Esophagus (tissue), 2 donors: ENCODE measurements around the gene WBP2. TPM values are rescaled to one million over a fixed set of nuclear protein-coding genes. Genes with fewer than 3 reads are reported as not detected.

Experiments
- H3K27ac ChIP-seq, 2 donors: one replicate each; pipeline ENCODE4 v1.5.1; 2013; ENCODE audit warnings: low read depth in 2 of 2, mild to moderate bottlenecking in 2 of 2, inconsistent platforms in 1 of 2, low read length in 1 of 2, moderate library complexity in 1 of 2
- H3K27me3 ChIP-seq, 2 donors: one replicate each; pipeline ENCODE4 v1.6.1; 2013; ENCODE audit warnings: low read length in 2 of 2, control low read depth in 1 of 2, mild to moderate bottlenecking in 1 of 2; ENCODE audit not compliant: insufficient read depth in 2 of 2, control insufficient read depth in 1 of 2
- H3K36me3 ChIP-seq, 2 donors: one replicate each; pipeline ENCODE4 v1.6.1; 2013; ENCODE audit warnings: low read length in 1 of 2; ENCODE audit not compliant: control insufficient read depth in 2 of 2, insufficient read depth in 2 of 2
- H3K4me1 ChIP-seq, 2 donors: one replicate each; pipeline ENCODE4 v1.6.1; 2013; ENCODE audit warnings: low read length in 1 of 2; ENCODE audit not compliant: control insufficient read depth in 2 of 2, insufficient read depth in 2 of 2
- H3K4me3 ChIP-seq, 2 donors: one replicate each; pipeline ENCODE4 v1.5.1; 2013; ENCODE audit warnings: low read length in 2 of 2, mild to moderate bottlenecking in 2 of 2, low read depth in 1 of 2, moderate library complexity in 1 of 2
- H3K9me3 ChIP-seq, 2 donors: one replicate each; pipeline ENCODE4 v1.6.1; 2013; ENCODE audit warnings: mild to moderate bottlenecking in 2 of 2, low read depth in 1 of 2, low read length in 1 of 2, moderate library complexity in 1 of 2; ENCODE audit not compliant: control insufficient read depth in 2 of 2, insufficient read depth in 1 of 2
- WGBS, 2 donors: extraction: QIAGEN DNeasy Blood & Tissue Kit; methylation state at CpG; one replicate each; pipeline ENCODE4 v1.1.7; 2013; 5-methylcytosine and 5-hydroxymethylcytosine counted together
- polyA plus RNA-seq, 2 donors: library from polyadenylated mRNA; stranded (reverse); fragments of 200-250 nt; gene quantifications; one replicate each; pipeline ENCODE4 v1.2.3, GENCODE V29; 2013
- donor health status: healthy with polysubstance abuse.
- donor health status: Bipolar disorder and iron deficiency.

The WBP2 gene
- polyA plus RNA-seq, 2 donors: 65.1 to 65.9 TPM

DNA sequence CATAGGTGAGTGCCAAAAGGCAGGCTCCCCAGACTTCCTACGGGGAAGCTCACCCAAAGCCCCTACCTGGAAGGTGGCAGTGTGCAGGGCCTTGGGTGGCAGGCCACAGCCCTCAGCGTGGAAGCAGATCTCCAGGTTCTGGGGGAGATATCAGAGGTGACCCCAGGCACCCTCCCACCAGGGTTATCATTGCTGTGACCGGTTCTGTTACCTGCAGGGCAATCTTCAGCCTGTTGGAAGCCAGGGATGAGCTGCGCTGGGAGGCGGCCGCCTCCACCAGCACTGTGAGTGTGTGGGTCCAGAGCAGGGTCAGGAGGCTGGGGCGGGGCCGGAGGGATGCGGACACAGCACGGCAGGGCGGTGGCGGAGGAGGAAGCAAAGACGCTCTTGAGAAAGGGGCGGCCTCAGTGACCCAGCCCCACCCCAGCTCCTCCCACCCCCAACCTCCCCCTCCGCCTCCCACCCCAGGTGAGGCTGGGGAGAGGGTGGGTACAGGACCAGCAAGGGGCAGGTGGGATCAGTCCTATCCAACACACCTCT is 24.0 kb downstream of the WBP2 start:
- Histone ChIP-seq H3K4me3 (no peak overlapping the region), H3K36me3 (peaks cover 0 to 28% of the 10 kb centered on the region in 2 donors), H3K27ac (no peak overlapping the region), H3K9me3 (no peaks in the 10 kb centered on the region), H3K27me3 (no peaks in the 10 kb centered on the region), H3K4me1 (peaks cover 3 to 18% of the 10 kb centered on the region in 2 donors)
- WGBS, 2 donors: 88 to 90% methylated on average over 15 of the region's 15 CpGs

DNA sequence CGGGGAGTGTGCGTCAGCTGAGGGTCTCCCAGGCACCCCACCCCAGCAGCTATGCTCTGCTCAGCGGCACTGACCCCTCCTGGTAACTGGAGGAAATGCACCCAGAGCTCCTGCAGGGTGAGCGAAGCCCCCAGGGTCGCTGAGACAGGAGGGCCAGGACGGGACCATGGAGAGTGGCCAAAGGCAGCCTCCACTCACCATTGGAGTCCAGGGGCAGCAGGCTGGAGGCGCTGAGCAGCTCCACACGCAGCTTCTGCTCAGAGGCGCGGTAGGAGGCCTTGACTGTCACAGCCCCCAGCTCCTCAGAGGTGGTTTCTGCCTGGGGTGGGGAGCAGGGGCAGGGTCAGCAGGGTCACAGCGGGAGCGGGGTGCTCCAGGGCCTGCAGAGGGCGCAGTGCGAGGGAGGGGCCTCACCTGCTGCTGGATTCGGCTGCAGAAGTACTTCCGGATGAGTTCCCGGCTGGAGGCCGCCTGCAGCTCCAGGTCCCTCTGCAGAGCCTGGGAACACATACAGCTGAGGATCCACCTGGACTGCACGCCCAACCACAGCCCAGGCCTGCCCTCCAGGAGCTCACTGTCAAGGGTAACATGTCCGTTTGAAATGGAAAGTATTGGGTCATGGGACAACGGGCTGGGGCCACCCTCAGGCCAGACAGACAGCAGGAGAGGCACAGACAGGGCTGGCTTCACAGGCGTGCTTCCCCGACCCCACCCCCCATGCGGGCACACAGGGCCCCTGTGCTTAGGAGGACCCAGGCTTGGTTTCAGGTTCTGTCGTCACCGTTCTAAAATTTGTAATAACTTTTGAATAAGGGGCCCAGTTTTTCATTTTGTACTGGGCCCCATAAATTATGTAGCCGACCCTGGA is 24.7 kb downstream of the WBP2 start:
- WGBS, 2 donors: 70 to 78% methylated on average over 27 of the region's 27 CpGs
- Histone ChIP-seq H3K27me3 (no peaks in the 10 kb centered on the region), H3K27ac (no peak overlapping the region), H3K36me3 (peaks cover 4 to 24% of the 10 kb centered on the region in 2 donors), H3K4me1 (peaks cover 3 to 18% of the 10 kb centered on the region in 2 donors), H3K4me3 (no peak overlapping the region), H3K9me3 (no peaks in the 10 kb centered on the region)

DNA sequence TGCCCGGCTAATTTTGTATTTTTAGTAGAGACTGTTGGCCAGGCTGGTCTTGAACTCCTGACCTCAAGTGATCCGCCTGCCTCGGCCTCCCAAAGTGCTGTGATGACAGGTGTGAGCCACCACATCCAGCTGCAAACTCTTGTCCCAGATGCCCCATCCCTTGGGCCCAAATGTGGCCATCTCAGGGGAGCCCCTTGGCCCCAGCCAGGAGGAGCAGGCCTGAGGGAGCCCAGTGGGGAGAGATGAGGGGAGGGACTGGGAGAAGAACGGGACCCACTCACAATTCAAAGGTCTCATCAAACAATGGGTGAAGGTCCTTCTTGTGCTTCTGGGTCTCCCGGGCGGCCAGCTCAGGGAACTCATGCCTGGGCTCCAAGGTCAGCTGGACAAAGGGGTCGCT is 25.4 kb downstream of the WBP2 start:
- WGBS, 2 donors: 83 to 91% methylated on average over 7 of the region's 7 CpGs
- Histone ChIP-seq H3K27ac (peak overlapping the region in 1 of 2 donors; percentile 2), H3K4me1 (peaks cover 3 to 18% of the 10 kb centered on the region in 2 donors), H3K27me3 (no peaks in the 10 kb centered on the region), H3K36me3 (peaks cover 4 to 19% of the 10 kb centered on the region in 2 donors), H3K9me3 (no peaks in the 10 kb centered on the region), H3K4me3 (no peak overlapping the region)

DNA sequence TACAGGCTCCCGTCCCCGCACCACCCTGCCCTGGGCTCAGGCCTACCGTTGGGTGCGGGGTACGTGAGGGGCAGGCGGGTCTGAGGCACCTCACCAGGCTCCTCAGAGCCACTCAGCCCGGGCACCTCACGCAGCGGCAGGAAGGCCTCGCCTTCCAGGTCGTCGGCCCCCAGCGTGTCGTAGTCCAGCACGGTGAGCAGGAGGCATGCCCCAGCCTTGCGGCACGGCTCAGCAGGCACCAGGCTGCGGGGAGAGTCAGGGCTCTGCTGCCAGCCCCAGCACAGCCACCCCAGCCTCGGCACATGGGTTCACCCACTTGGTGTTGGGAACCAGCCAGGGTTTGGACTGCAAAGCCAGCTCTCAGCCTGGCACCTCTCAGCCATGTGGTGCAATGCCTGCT is 26.4 kb downstream of the WBP2 start:
- peaks cover 4 to 20% of the 10 kb centered on the region in 2 donors for H3K36me3 ChIP-seq
- no peaks in the 10 kb centered on the region for H3K27me3 ChIP-seq
- WGBS, 2 donors: 88% methylated on average over 19 of the region's 19 CpGs
- H3K27ac ChIP-seq: no peak overlapping the region
- H3K4me1 ChIP-seq: peaks cover 3 to 18% of the 10 kb centered on the region in 2 donors
- H3K4me3 ChIP-seq: no peak overlapping the region
- no peaks in the 10 kb centered on the region for H3K9me3 ChIP-seq

DNA sequence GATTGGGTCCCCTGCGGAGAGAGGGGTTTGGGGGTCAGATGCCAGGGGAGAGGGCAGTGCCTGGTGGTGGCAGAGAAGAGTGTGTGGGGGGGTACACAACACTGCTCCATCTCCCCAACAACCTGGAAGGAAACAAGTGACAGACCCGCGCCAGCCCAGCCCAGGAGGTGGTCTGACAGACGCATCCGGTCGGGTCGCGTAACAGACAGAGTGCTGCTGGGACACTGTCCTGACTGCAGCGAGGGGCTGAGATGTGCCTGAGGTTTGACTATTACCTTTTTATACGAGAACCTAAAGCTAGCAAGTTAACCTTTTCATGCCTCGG is 27.1 kb downstream of the WBP2 start:
- Histone ChIP-seq H3K4me3 (peak overlapping the region in 1 of 2 donors; percentile 2), H3K9me3 (no peaks in the 10 kb centered on the region), H3K4me1 (peaks cover 3 to 17% of the 10 kb centered on the region in 2 donors), H3K27ac (peak overlapping the region; percentile 54 to 66), H3K27me3 (no peaks in the 10 kb centered on the region), H3K36me3 (peaks cover 4 to 24% of the 10 kb centered on the region in 2 donors)
- WGBS, 2 donors: 54 to 56% methylated on average over 11 of the region's 11 CpGs

DNA sequence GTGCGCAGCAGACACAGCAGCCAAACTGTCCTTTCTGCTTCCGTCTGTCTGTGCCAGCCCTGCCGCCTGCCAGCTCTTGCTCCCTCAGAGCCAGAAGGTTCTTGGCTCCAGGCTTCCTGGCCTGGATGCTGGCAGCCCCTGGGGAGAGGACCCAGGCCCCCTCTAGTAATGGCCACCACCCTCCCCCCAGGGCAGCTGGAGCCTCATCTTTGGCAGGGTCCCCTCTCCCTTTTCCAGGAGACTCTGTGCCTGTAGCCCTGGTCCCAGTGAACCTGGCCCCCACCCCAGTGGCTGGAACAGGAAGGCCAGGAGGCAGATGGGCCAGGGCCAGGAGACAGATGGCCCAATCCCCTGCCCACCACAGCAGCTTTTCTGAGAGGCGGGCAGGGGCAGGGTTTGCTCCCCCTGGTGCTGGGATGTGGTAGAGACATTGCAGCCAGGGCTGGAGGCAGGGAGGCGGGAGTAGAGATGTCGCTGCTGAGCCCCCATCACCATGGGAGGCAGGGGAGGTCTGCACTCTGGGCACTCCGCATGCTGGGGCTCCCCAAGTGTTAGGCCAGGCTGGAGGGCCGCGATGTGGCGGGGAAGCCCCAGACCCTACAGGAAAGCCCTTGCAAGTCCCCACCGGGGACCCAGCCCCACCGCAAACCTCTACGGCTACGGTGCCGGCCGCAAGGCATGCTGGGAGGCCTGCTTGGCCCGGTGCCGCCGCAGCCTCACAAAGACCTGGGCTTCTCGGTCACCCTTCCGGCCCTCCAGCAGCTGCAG is 27.6 kb downstream of the WBP2 start:
- peak overlapping the region in 1 of 2 donors; percentile 2 for H3K4me3 ChIP-seq
- peak overlapping the region; percentile 54 to 66 for H3K27ac ChIP-seq
- peaks cover 3 to 12% of the 10 kb centered on the region in 2 donors for H3K4me1 ChIP-seq
- H3K36me3 ChIP-seq: peaks cover 4 to 26% of the 10 kb centered on the region in 2 donors
- no peaks in the 10 kb centered on the region for H3K9me3 ChIP-seq
- no peaks in the 10 kb centered on the region for H3K27me3 ChIP-seq
- 17 to 22% methylated on average over 21 of the region's 21 CpGs for WGBS, 2 donors

DNA sequence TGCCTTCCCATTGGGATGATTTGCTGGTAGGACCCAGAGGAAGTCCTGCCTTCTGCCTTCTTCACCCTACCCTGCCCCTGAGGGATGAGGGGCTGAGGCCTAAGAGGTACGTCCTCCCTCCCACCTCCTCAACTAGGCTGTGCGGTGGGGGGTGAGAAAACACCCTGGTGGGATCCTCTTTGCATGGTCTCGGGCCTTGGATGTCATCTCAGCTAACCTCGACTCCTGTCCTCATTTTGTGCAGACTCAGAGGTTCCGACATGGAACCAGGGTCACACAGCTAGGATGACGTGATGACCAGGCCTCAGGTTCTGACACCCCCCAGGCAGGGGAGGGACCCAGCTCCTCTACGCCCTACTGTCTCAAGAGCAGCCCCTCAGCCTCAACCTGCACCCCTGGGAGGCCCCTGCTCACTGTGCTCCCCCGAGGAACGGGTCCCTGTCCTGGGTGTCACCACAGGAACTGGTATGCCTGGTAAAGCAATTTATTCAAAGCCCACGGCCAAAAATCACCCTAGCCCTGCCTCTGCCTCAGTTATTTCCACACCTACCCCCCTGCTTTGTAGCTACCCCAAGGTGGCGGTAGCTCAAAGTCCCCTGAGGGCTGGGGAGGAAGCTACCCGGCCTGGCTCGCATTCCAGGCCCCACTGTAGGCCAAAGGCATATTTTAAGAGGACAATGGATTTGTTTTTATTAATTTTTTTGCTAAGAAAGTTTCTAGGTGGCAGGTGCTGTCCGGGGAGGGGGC is 28.4 kb downstream of the WBP2 start:
- no peaks in the 10 kb centered on the region for H3K9me3 ChIP-seq
- H3K27me3 ChIP-seq: no peaks in the 10 kb centered on the region
- no peak overlapping the region for H3K4me3 ChIP-seq
- peaks cover 3 to 11% of the 10 kb centered on the region in 2 donors for H3K4me1 ChIP-seq
- peak overlapping the region; percentile 54 to 66 for H3K27ac ChIP-seq
- H3K36me3 ChIP-seq: peaks cover 4 to 26% of the 10 kb centered on the region in 2 donors
- WGBS, 2 donors: 64 to 75% methylated on average over 14 of the region's 14 CpGs

DNA sequence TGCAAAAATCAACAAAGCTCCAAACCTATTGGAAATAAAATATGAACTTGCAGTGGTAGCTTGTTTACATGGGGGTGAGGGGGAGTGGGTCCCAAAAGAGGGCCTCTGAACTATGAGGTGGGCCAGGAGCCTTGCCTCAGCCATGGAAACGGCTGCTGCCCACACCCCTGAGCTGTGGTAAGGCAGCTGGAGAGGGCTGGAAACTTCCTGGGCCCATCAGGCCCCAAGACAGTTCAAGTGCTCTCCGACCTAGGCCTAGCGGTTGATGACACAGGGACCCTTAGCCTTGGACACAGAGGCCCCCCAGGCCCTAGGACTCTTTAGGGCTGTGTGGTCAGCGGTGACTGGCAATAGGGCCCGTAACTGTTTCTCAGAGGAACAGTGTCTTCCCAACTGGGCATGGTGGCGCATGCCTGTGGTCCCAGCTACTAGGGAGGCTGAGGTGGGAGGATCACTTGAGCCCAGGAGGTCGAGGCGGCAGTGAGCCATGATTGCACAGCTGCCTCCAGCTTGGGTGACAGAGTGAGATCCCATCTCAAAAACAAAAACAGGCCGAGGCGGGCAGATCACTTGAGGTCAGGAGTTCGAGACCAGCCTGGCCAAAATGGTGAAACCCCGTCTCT is 29.3 kb downstream of the WBP2 start:
- Histone ChIP-seq H3K9me3 (no peaks in the 10 kb centered on the region), H3K27ac (no peak overlapping the region), H3K4me1 (peaks cover 3 to 11% of the 10 kb centered on the region in 2 donors), H3K27me3 (no peaks in the 10 kb centered on the region), H3K4me3 (no peak overlapping the region), H3K36me3 (peaks cover 4 to 28% of the 10 kb centered on the region in 2 donors)
- WGBS, 2 donors: 91% methylated on average over 12 of the region's 12 CpGs

DNA sequence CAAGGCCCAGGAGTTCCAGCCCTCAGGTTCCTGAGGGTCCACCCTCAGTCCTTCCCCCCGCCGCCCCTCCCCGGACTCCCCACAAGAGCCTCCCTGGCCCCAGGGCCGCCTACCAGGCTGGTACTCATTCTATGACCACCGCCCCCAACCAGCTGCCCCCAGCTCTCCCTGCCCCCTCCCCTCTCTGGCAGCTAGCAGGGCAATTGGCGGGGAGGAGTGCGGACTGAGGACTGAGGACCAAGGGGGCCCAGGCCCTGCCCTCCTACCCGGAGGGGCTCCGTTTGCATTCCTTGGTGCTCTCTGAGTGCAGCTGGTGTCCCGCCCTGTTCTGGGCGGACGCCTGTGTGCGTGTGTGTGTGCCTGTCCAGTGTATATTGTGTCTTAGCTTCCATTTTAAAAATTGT is 30.0 kb downstream of the WBP2 start:
- no peak overlapping the region for H3K27ac ChIP-seq
- H3K9me3 ChIP-seq: no peaks in the 10 kb centered on the region
- H3K4me1 ChIP-seq: peaks cover 3 to 11% of the 10 kb centered on the region in 2 donors
- no peak overlapping the region for H3K4me3 ChIP-seq
- 82 to 86% methylated on average over 13 of the region's 13 CpGs for WGBS, 2 donors
- peaks cover 4 to 33% of the 10 kb centered on the region in 2 donors for H3K36me3 ChIP-seq
- H3K27me3 ChIP-seq: no peaks in the 10 kb centered on the region
